Measurements from ENCODE around the gene COPZ1. TPM values are rescaled to one million over a fixed set of nuclear protein-coding genes. Genes with fewer than 3 reads are reported as not detected.
A peak's percentile ranks its signal among the peaks of the same experiment; 100 is the strongest.

Gene COPZ1
- total and polyA plus RNA-seq, 9 of the 15 experiments (the other 6 are each of a cell fraction or from before 2014, with no cell fraction given), result 137 to 487 (median 233) TPM

- no peak for TF ChIP-seq IRF2 (CRISPR knock-in tag; IDR thresholded peaks at IDR 0.05)
- TF ChIP-seq SNIP1 (IDR thresholded peaks at IDR 0.05; ENCODE audit: low read depth), result no peak
- TF ChIP-seq NFYB (IDR thresholded peaks at IDR 0.05; ENCODE audit: extremely low read depth, insufficient read length), result no peak
- TF ChIP-seq MCM3 (IDR thresholded peaks at IDR 0.05), result no peak
- TF ChIP-seq RFX5 (IDR thresholded peaks at IDR 0.05; ENCODE audit: low read depth, low read length), result no peak; the same call in 1 of the 2 replicates
- 0 out of 2 replicates have a peak, but pooled peaks have one; percentile 28 for TF ChIP-seq E2F3 (CRISPR knock-in tag; IDR thresholded peaks at IDR 0.05)
- no peak for TF ChIP-seq ZNF121 (CRISPR knock-in tag; conservative IDR thresholded peaks at IDR 0.05)
- TF ChIP-seq SMAD4 (CRISPR knock-in tag; conservative IDR thresholded peaks at IDR 0.05), result peak; percentile 99
- peak; percentile 73; the same call in 1 of the 2 replicates for TF ChIP-seq ZNF76 (CRISPR knock-in tag; IDR thresholded peaks at IDR 0.05; ENCODE audit: borderline replicate concordance)
- peak; percentile 80 for TF ChIP-seq DACH1 (IDR thresholded peaks at IDR 0.05; ENCODE audit: partially characterized antibody)
- peak; percentile 62 to 83; a peak in 3 of 4 replicates for TF ChIP-seq FOXK2 (conservative IDR thresholded peaks at IDR 0.05 in 1 of 2, IDR thresholded peaks at IDR 0.05 in 1 of 2; ENCODE audit: low read depth in 2 of 2)
- no peak for TF ChIP-seq RBM22 (IDR thresholded peaks at IDR 0.05; ENCODE audit: low read depth, low read length, poor library complexity, severe bottlenecking)
- no peak; the same call in 1 of the 2 replicates for TF ChIP-seq ZNF165 (CRISPR knock-in tag; IDR thresholded peaks at IDR 0.05; ENCODE audit: borderline replicate concordance)
- TF ChIP-seq GTF2A2 (tag; IDR thresholded peaks at IDR 0.05), result no peak
- peak; percentile 100 for TF ChIP-seq CBFA2T3 (IDR thresholded peaks at IDR 0.05)
- no peak for TF ChIP-seq RERE (CRISPR knock-in tag; IDR thresholded peaks at IDR 0.05; ENCODE audit: borderline replicate concordance)
- TF ChIP-seq, protein P1, sequence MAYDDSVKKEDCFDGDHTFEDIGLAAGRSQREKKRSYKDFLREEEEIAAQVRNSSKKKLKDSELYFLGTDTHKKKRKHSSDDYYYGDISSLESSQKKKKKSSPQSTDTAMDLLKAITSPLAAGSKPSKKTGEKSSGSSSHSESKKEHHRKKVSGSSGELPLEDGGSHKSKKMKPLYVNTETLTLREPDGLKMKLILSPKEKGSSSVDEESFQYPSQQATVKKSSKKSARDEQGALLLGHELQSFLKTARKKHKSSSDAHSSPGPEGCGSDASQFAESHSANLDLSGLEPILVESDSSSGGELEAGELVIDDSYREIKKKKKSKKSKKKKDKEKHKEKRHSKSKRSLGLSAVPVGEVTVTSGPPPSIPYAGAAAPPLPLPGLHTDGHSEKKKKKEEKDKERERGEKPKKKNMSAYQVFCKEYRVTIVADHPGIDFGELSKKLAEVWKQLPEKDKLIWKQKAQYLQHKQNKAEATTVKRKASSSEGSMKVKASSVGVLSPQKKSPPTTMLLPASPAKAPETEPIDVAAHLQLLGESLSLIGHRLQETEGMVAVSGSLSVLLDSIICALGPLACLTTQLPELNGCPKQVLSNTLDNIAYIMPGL (CRISPR knock-in tag; IDR thresholded peaks at IDR 0.05), result no peak; the same call in 1 of the 2 replicates
- no peak for TF ChIP-seq ZC3H8 (IDR thresholded peaks at IDR 0.05)
- TF ChIP-seq SMARCE1 (IDR thresholded peaks at IDR 0.05), result peak; percentile 97
- no peak for TF ChIP-seq NCOA4 (IDR thresholded peaks at IDR 0.05; ENCODE audit: partially characterized antibody)
- TF ChIP-seq ZNF354B (CRISPR knock-in tag; IDR thresholded peaks at IDR 0.05), result no peak
- TF ChIP-seq, protein P2, sequence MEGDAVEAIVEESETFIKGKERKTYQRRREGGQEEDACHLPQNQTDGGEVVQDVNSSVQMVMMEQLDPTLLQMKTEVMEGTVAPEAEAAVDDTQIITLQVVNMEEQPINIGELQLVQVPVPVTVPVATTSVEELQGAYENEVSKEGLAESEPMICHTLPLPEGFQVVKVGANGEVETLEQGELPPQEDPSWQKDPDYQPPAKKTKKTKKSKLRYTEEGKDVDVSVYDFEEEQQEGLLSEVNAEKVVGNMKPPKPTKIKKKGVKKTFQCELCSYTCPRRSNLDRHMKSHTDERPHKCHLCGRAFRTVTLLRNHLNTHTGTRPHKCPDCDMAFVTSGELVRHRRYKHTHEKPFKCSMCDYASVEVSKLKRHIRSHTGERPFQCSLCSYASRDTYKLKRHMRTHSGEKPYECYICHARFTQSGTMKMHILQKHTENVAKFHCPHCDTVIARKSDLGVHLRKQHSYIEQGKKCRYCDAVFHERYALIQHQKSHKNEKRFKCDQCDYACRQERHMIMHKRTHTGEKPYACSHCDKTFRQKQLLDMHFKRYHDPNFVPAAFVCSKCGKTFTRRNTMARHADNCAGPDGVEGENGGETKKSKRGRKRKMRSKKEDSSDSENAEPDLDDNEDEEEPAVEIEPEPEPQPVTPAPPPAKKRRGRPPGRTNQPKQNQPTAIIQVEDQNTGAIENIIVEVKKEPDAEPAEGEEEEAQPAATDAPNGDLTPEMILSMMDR (IDR thresholded peaks at IDR 0.05 in 2 of 3, conservative IDR thresholded peaks at IDR 0.05 in 1 of 3; ENCODE audit: insufficient read depth in 2 of 3, low read depth in 1 of 3, low read length in 3 of 3), result no peak
Measured at GRCh38 chr12:54304187-54304810, 20.6 kb upstream of the COPZ1 start (continued).
